Measurements from ENCODE around the gene GPX2.
A peak's percentile ranks its signal among the peaks of the same experiment; 100 is the strongest.

The GPX2 gene

GRCh38 chr14:64973026-64973442 lies 30.5 kb upstream of the GPX2 start:
- no peaks in the 10 kb centered on the region for H3K27me3 ChIP-seq
- H3K9me3 ChIP-seq, result no peaks in the 10 kb centered on the region
- H3K4me3 ChIP-seq, result no peak overlapping the region
- peaks cover 9% of the 10 kb centered on the region; the same call in 1 of the 2 replicates for H4K20me1 ChIP-seq
- peak overlapping the region; percentile 97 for H3K4me2 ChIP-seq
- TF ChIP-seq Cebpa-rat (IDR thresholded peaks at IDR 0.05), result no peak
- no peak overlapping the region for H3K27ac ChIP-seq
- no peaks in the 10 kb centered on the region for H3K36me3 ChIP-seq
- H3K4me1 ChIP-seq, result peaks cover 41% of the 10 kb centered on the region
- no peak overlapping the region for H3K9ac ChIP-seq

- Histone ChIP-seq H3K9me3 (no peaks in the 10 kb centered on the region), H3K36me3 (no peaks in the 10 kb centered on the region), H3K4me2 (peak within 1 kb of the TSS; percentile 97), H3K27ac (peak within 1 kb of the TSS; percentile 81), H3K4me1 (peaks cover 50% of the 10 kb centered on the region), H3K27me3 (no peaks in the 10 kb centered on the region), H4K20me1 (peaks cover 9% of the 10 kb centered on the region; the same call in 1 of the 2 replicates), H3K4me3 (peak within 1 kb of the TSS; percentile 85), H3K9ac (peak within 1 kb of the TSS; percentile 85)
- no peak for TF ChIP-seq Cebpa-rat (IDR thresholded peaks at IDR 0.05)
These were observed 29.6 kb upstream of the GPX2 start, which contains the start of gene RAB15 for GRCh38 chr14:64971943-64972791. RAB15 (minus strand) TSS chr14:64972336; CDS start chr14:64972076, 260 bp downstream.

- Histone ChIP-seq H3K27ac (peak overlapping the region; percentile 52; the same call in 1 of the 2 replicates), H3K27me3 (no peaks in the 10 kb centered on the region), H3K4me1 (peaks cover 56% of the 10 kb centered on the region), H3K9me3 (no peaks in the 10 kb centered on the region), H3K4me2 (peak overlapping the region; percentile 97), H3K36me3 (no peaks in the 10 kb centered on the region), H4K20me1 (peaks cover 9% of the 10 kb centered on the region; the same call in 1 of the 2 replicates), H3K9ac (peak overlapping the region; percentile 85), H3K4me3 (peak overlapping the region; percentile 85)
- no peak for TF ChIP-seq Cebpa-rat (IDR thresholded peaks at IDR 0.05)
These were observed 29.0 kb upstream of the GPX2 start for GRCh38 chr14:64971491-64971942.

- peak overlapping the region; percentile 97 for H3K4me2 ChIP-seq
- no peaks in the 10 kb centered on the region for H3K27me3 ChIP-seq
- H3K4me1 ChIP-seq, result peaks cover 62% of the 10 kb centered on the region
- H3K9me3 ChIP-seq, result no peaks in the 10 kb centered on the region
- H3K27ac ChIP-seq, result peak overlapping the region; percentile 52; the same call in 1 of the 2 replicates
- no peak for TF ChIP-seq Cebpa-rat (IDR thresholded peaks at IDR 0.05)
- peak overlapping the region; percentile 85 for H3K9ac ChIP-seq
- H3K36me3 ChIP-seq, result no peaks in the 10 kb centered on the region
- peak overlapping the region; percentile 85 for H3K4me3 ChIP-seq
- H4K20me1 ChIP-seq, result peaks cover 12% of the 10 kb centered on the region; the same call in 1 of the 2 replicates
These were observed 28.4 kb upstream of the GPX2 start for GRCh38 chr14:64970776-64971477.

GRCh38 chr14:64970041-64970440 lies 27.5 kb upstream of the GPX2 start:
- Histone ChIP-seq H3K27ac (peak overlapping the region; percentile 69), H3K36me3 (no peaks in the 10 kb centered on the region), H3K9ac (peak overlapping the region; percentile 48; the same call in 1 of the 2 replicates), H3K27me3 (no peaks in the 10 kb centered on the region), H3K4me1 (peaks cover 71% of the 10 kb centered on the region), H3K9me3 (no peaks in the 10 kb centered on the region), H3K4me2 (peak overlapping the region; percentile 97), H4K20me1 (peaks cover 15% of the 10 kb centered on the region; the same call in 1 of the 2 replicates), H3K4me3 (no peak overlapping the region)
- TF ChIP-seq Cebpa-rat (IDR thresholded peaks at IDR 0.05), result no peak

- Histone ChIP-seq H3K4me3 (no peak overlapping the region), H3K36me3 (peaks cover 5% of the 10 kb centered on the region), H3K4me2 (peak overlapping the region; percentile 97)
These were observed 26.1 kb upstream of the GPX2 start for GRCh38 chr14:64968651-64969050.

GRCh38 chr14:64968167-64968566 lies 25.6 kb upstream of the GPX2 start:
- H3K4me3 ChIP-seq, result no peak overlapping the region
- peak overlapping the region; percentile 48; the same call in 1 of the 2 replicates for H3K9ac ChIP-seq
- H3K36me3 ChIP-seq, result peaks cover 10% of the 10 kb centered on the region
- H3K9me3 ChIP-seq, result no peaks in the 10 kb centered on the region
- peak overlapping the region; percentile 69 for H3K27ac ChIP-seq
- peaks cover 15% of the 10 kb centered on the region; the same call in 1 of the 2 replicates for H4K20me1 ChIP-seq
- no peaks in the 10 kb centered on the region for H3K27me3 ChIP-seq
- no peak for TF ChIP-seq Cebpa-rat (IDR thresholded peaks at IDR 0.05)
- peaks cover 85% of the 10 kb centered on the region for H3K4me1 ChIP-seq
- H3K4me2 ChIP-seq, result peak overlapping the region; percentile 97

More at GRCh38 chr14:64968651-64969050, 26.1 kb upstream of the GPX2 start:
- Histone ChIP-seq H4K20me1 (peaks cover 15% of the 10 kb centered on the region; the same call in 1 of the 2 replicates), H3K4me1 (peaks cover 81% of the 10 kb centered on the region), H3K27me3 (no peaks in the 10 kb centered on the region), H3K27ac (peak overlapping the region; percentile 69), H3K9ac (peak overlapping the region; percentile 48; the same call in 1 of the 2 replicates), H3K9me3 (no peaks in the 10 kb centered on the region)
- TF ChIP-seq Cebpa-rat (IDR thresholded peaks at IDR 0.05), result no peak

GRCh38 chr14:64966976-64967375 lies 24.4 kb upstream of the GPX2 start:
- H3K27me3 ChIP-seq, result no peaks in the 10 kb centered on the region
- 0 out of 2 replicates have a peak overlapping the region, but pooled peaks have one; percentile 23 for H3K27ac ChIP-seq
- TF ChIP-seq Cebpa-rat (IDR thresholded peaks at IDR 0.05), result no peak
- peaks cover 15% of the 10 kb centered on the region; the same call in 1 of the 2 replicates for H4K20me1 ChIP-seq
- no peak overlapping the region for H3K9ac ChIP-seq
- H3K4me2 ChIP-seq, result peak overlapping the region; percentile 97; the same call in 1 of the 2 replicates
- H3K9me3 ChIP-seq, result no peaks in the 10 kb centered on the region
- peaks cover 12% of the 10 kb centered on the region for H3K36me3 ChIP-seq
- peaks cover 80% of the 10 kb centered on the region for H3K4me1 ChIP-seq
- no peak overlapping the region for H3K4me3 ChIP-seq

- Histone ChIP-seq H3K9ac (no peak overlapping the region; the same call in 1 of the 2 replicates), H3K4me3 (no peak overlapping the region), H3K27me3 (no peaks in the 10 kb centered on the region), H3K9me3 (no peaks in the 10 kb centered on the region), H3K27ac (peak overlapping the region; percentile 67), H4K20me1 (peaks cover 6% of the 10 kb centered on the region; the same call in 1 of the 2 replicates), H3K4me1 (peaks cover 81% of the 10 kb centered on the region), H3K36me3 (peaks cover 12% of the 10 kb centered on the region), H3K4me2 (peak overlapping the region; percentile 47)
- no peak for TF ChIP-seq Cebpa-rat (IDR thresholded peaks at IDR 0.05)
These were observed 22.9 kb upstream of the GPX2 start for GRCh38 chr14:64965356-64966000.
